ENCODE results near the gene GOSR2.

GRCh38 chr17:46960152-46960551, 37.2 kb downstream of the GOSR2 start:
- TF ChIP-seq CTCF (IDR thresholded peaks at IDR 0.05) (no peak), ZFX (IDR thresholded peaks at IDR 0.05; ENCODE audit: borderline replicate concordance) (no peak)

All from 22Rv1 (cell line).